Gastroesophageal sphincter (tissue), 4 donors: ENCODE measurements around the gene CMTM8. TPM values are rescaled to one million over a fixed set of nuclear protein-coding genes. Genes with fewer than 3 reads are reported as not detected.

Source experiments
- ATAC-seq: fragments of 150-250 bp; one replicate; pipeline ENCODE4 v1.9.1; 2016; ENCODE audit warnings: mild to moderate bottlenecking, moderate library complexity
- H3K27ac ChIP-seq, 4 donors: fragments of 200-600 bp; sonication (generic) in 3 of 4; 1 replicate in 3 of 4; 2 replicates in 1 of 4; pipeline ENCODE4 v1.5.1; 2016 to 2019
- H3K27me3 ChIP-seq: fragments of 200-600 bp; sonication (generic); one replicate; pipeline ENCODE4 v1.5.1; 2019
- H3K36me3 ChIP-seq, 2 donors: fragments of 200-600 bp; sonication (generic); one replicate each; pipeline ENCODE4 v1.5.1; 2019; ENCODE audit warnings: control low read depth in 1 of 2
- H3K4me1 ChIP-seq, 3 donors: fragments of 200-600 bp; sonication (generic); 1 replicate in 2 of 3; 2 replicates in 1 of 3; pipeline ENCODE4 v1.5.1; 2016 to 2019; ENCODE audit warnings: control low read depth in 2 of 3
- H3K4me3 ChIP-seq, 2 donors: fragments of 200-600 bp; sonication (generic); one replicate each; pipeline ENCODE4 v1.5.1; 2019; ENCODE audit warnings: mild to moderate bottlenecking in 1 of 2, moderate library complexity in 1 of 2
- H3K9me3 ChIP-seq, 3 donors: fragments of 200-600 bp; sonication (generic); one replicate each; pipeline ENCODE4 v1.5.1; 2017 to 2019; ENCODE audit warnings: control low read depth in 2 of 3
- CTCF ChIP-seq, 4 experiments: fragments of 200-600 bp in 2 of 4; fragments of 450-650 bp in 2 of 4; sonication (generic) in 1 of 4; IDR thresholded peaks; one replicate each; pipeline ENCODE4 v1.5.1; 2017 to 2019; ENCODE audit warnings: antibody characterized with exemption in 4 of 4, mild to moderate bottlenecking in 2 of 4, moderate library complexity in 2 of 4
- EP300 ChIP-seq: sonication (generic); formaldehyde crosslinking; IDR thresholded peaks from one replicate; pipeline ENCODE4 v1.6.1; 2017; ENCODE audit warnings: antibody characterized with exemption, mild to moderate bottlenecking
- POLR2A ChIP-seq, 2 donors: fragments of 450-650 bp; IDR thresholded peaks; one replicate each; pipeline ENCODE4 v1.6.1; 2017; ENCODE audit warnings: antibody characterized with exemption in 2 of 2, mild to moderate bottlenecking in 2 of 2, moderate library complexity in 1 of 2
- POLR2AphosphoS5 ChIP-seq: sonication (generic); formaldehyde crosslinking; IDR thresholded peaks from one replicate; pipeline ENCODE4 v1.6.1; 2017; ENCODE audit warnings: antibody characterized with exemption
- WGBS, 2 donors: methylation state at CpG; one replicate each; pipeline ENCODE4 v1.1.5; 2018; ENCODE audit warnings: low coverage in 1 of 2; 5-methylcytosine and 5-hydroxymethylcytosine counted together
- total RNA-seq, 4 donors: library from RNA; depleted of rRNA; stranded (reverse); fragments of >200 nt; gene quantifications; one replicate each; pipeline ENCODE4 v1.1.0, GENCODE V29; 2016

The CMTM8 gene
- total RNA-seq, 4 donors from 2014 or later, result 1.2 to 3.1 (median 1.6) TPM

- ATAC-seq, result no peak
- H3K27ac ChIP-seq, result no peak overlapping the region
- no peaks in the 10 kb centered on the region for H3K27me3 ChIP-seq
- no peak overlapping the region for H3K4me3 ChIP-seq
- H3K4me1 ChIP-seq, result peaks cover 0 to 22% (median 0%) of the 10 kb centered on the region in 3 donors
- no peaks in the 10 kb centered on the region for H3K9me3 ChIP-seq
- TF ChIP-seq CTCF (IDR thresholded peaks at IDR 0.05) (no peak), EP300 (no peak), POLR2A (IDR thresholded peaks at IDR 0.05) (no peak), POLR2AphosphoS5 (no peak)
- H3K36me3 ChIP-seq, result no peaks in the 10 kb centered on the region
- 41 to 61% methylated on average over 6 of the region's 6 CpGs for WGBS, 2 donors
Observed at GRCh38 chr3:32303399-32303747, 64.9 kb downstream of the CMTM8 start.

GRCh38 chr3:32303977-32304881, 65.7 kb downstream of the CMTM8 start:
- ATAC-seq, result no peak
- no peak overlapping the region for H3K4me3 ChIP-seq
- WGBS, 2 donors, result 85 to 87% methylated on average over 2 to 3 of the region's 3 CpGs
- H3K27me3 ChIP-seq, result no peaks in the 10 kb centered on the region
- H3K27ac ChIP-seq, result no peak overlapping the region
- H3K36me3 ChIP-seq, result no peaks in the 10 kb centered on the region
- H3K9me3 ChIP-seq, result no peaks in the 10 kb centered on the region
- peaks cover 0 to 22% (median 0%) of the 10 kb centered on the region in 3 donors for H3K4me1 ChIP-seq
- no peak for TF ChIP-seq POLR2A (IDR thresholded peaks at IDR 0.05)
- TF ChIP-seq CTCF (IDR thresholded peaks at IDR 0.05), result no peak
- TF ChIP-seq POLR2AphosphoS5, result no peak

GRCh38 chr3:32305361-32305876, 66.9 kb downstream of the CMTM8 start:
- no peak for ATAC-seq
- H3K4me1 ChIP-seq, result peaks cover 0 to 22% (median 0%) of the 10 kb centered on the region in 3 donors
- WGBS, 2 donors, result 80 to 88% methylated on average over 1 to 2 of the region's 2 CpGs
- H3K9me3 ChIP-seq, result no peaks in the 10 kb centered on the region
- H3K27me3 ChIP-seq, result no peaks in the 10 kb centered on the region
- TF ChIP-seq POLR2A (IDR thresholded peaks at IDR 0.05) (no peak), POLR2AphosphoS5 (no peak), EP300 (no peak), CTCF (IDR thresholded peaks at IDR 0.05) (no peak)
- H3K36me3 ChIP-seq, result no peaks in the 10 kb centered on the region
- no peak overlapping the region for H3K27ac ChIP-seq
- no peak overlapping the region for H3K4me3 ChIP-seq

GRCh38 chr3:32306072-32306471, 67.6 kb downstream of the CMTM8 start:
- Histone ChIP-seq H3K27me3 (no peaks in the 10 kb centered on the region), H3K9me3 (no peaks in the 10 kb centered on the region), H3K36me3 (no peaks in the 10 kb centered on the region), H3K4me1 (peaks cover 0 to 26% (median 0%) of the 10 kb centered on the region in 3 donors), H3K4me3 (no peak overlapping the region), H3K27ac (no peak overlapping the region)
- WGBS, 2 donors, result 84 to 91% methylated on average over 3 of the region's 3 CpGs
- ATAC-seq, result no peak
- TF ChIP-seq POLR2AphosphoS5, result no peak
- TF ChIP-seq CTCF (IDR thresholded peaks at IDR 0.05), result no peak
- no peak for TF ChIP-seq EP300
- TF ChIP-seq POLR2A (IDR thresholded peaks at IDR 0.05), result no peak

- 89 to 93% methylated on average over 2 of the region's 3 CpGs for WGBS, 2 donors
- Histone ChIP-seq H3K27me3 (no peaks in the 10 kb centered on the region), H3K36me3 (no peaks in the 10 kb centered on the region), H3K4me3 (no peak overlapping the region), H3K27ac (no peak overlapping the region), H3K4me1 (peaks cover 0 to 24% (median 0%) of the 10 kb centered on the region in 3 donors), H3K9me3 (no peaks in the 10 kb centered on the region)
- TF ChIP-seq CTCF (IDR thresholded peaks at IDR 0.05) (no peak), POLR2AphosphoS5 (no peak), EP300 (no peak), POLR2A (IDR thresholded peaks at IDR 0.05) (no peak)
- ATAC-seq, result no peak
Observed at GRCh38 chr3:32307591-32307990, 69.1 kb downstream of the CMTM8 start.
